Measurements from ENCODE around the gene TRMO.
"Not testable (repeated sequence)": the region's sequence is repeated elsewhere in the genome, so short reads cannot be mapped to it uniquely, and the experiment has no call there.

Gene TRMO

DNA sequence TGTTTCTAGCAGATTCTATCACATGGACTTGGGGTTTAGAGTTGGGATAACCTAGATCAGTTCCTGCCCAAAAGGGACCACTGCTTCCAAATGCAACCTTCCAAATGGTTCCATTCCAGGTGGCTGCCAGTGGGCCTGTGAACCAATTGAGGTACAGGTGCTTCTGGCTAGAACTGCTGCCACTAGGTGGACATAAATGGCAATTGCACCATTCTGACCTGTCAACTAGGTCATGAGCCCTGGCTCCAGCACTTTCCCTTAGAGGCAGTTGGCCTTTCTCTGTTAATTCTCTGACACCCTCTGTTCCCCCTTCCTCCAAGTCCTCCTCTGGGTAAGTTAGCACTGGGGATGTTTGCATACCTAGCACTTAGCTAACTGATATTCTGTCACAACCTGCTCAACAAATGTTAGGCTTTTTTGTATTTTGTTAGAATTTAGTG lies 32.3 kb upstream of the TRMO start:
- H3K4me3 ChIP-seq (ENCODE audit: control insufficient read depth, low read depth, low read length) = no peak overlapping the region
- TF ChIP-seq, protein P1, sequence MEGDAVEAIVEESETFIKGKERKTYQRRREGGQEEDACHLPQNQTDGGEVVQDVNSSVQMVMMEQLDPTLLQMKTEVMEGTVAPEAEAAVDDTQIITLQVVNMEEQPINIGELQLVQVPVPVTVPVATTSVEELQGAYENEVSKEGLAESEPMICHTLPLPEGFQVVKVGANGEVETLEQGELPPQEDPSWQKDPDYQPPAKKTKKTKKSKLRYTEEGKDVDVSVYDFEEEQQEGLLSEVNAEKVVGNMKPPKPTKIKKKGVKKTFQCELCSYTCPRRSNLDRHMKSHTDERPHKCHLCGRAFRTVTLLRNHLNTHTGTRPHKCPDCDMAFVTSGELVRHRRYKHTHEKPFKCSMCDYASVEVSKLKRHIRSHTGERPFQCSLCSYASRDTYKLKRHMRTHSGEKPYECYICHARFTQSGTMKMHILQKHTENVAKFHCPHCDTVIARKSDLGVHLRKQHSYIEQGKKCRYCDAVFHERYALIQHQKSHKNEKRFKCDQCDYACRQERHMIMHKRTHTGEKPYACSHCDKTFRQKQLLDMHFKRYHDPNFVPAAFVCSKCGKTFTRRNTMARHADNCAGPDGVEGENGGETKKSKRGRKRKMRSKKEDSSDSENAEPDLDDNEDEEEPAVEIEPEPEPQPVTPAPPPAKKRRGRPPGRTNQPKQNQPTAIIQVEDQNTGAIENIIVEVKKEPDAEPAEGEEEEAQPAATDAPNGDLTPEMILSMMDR (IDR thresholded peaks at IDR 0.05; ENCODE audit: control insufficient read depth, insufficient read depth, low read depth, low read length, missing control alignments) = peak; percentile 49
- no peak for DNase-seq (ENCODE audit: low read depth)

DNA sequence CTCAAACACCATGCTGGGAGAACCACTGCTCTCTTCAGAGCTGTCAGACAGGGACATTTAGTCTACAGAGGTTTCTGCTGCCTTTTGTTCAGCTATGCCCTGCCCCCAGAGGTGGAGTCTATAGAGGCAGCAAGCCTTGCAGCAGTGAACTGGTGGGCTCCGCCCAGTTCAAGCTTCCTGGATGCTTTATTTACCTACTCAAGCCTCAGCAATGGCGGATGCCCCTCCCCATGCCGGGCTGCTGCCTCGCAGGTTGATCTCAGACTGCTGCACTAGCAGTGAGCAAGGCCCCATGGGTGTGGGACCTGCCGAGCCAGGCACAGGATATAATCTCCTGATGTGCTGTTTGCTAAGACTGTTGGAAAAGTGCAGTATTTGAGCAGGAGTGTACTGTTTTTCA lies 28.6 kb upstream of the TRMO start:
- not testable (repeated sequence) for DNase-seq (ENCODE audit: low read depth); H3K4me3 ChIP-seq (ENCODE audit: control insufficient read depth, low read depth, low read length)

DNA sequence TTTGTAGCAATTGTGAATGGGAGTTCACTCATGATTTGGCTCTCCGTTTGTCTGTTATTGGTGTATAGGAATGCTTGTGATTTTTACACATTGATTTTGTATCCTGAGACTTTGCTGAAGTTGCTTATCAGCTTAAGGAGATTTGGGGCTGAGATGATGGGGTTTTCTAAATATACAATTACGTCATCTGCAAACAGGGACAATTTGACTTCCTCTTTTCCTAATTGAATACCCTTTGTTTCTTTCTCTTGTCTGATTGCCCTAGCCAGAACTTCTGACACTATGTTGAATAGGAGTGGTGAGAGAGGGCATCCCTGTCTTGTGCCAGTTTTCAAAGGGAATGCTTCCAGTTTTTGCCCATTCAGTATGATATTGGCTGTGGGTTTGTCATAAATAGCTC lies 24.8 kb upstream of the TRMO start:
- not testable (repeated sequence) for DNase-seq (ENCODE audit: low read depth); H3K4me3 ChIP-seq (ENCODE audit: control insufficient read depth, low read depth, low read length)

DNA sequence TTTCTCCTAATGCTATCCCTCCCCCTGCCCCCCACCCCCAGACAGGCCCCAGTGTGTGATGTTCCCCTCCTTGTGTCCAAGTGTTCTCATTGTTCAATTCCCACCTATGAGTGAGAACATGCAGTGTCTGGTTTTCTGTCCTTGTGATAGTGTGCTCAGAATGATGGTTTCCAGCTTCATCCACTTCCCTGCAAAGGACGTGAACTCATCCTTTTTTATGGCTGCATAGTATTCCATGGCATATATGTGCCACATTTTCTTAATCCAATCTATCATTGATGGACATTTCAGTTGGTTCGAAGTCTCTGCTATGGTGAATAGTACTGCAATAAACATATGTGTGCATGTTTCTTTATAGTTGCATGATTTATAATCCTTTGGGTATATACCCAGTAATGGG lies 23.2 kb upstream of the TRMO start:
- not testable (repeated sequence) for H3K4me3 ChIP-seq (ENCODE audit: control insufficient read depth, low read depth, low read length); DNase-seq (ENCODE audit: low read depth)

DNA sequence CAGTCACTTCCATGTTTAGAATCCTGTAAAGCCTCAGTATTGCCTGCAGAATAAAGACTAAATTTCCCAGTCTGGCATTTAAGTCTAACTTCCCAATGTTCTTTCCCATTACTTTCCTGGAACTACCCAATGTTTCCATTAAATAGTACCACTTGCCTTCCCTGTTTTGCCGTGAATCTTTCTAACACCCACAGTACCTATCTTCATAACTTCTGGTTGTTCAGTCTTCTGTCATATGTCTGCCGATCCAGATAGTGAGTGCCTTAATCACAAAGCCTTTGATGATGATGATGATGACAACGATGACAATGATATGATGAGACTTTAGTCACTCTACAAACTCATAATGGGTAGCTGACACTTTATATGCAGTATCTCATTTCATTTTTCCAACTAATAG lies 22.3 kb upstream of the TRMO start:
- TF ChIP-seq, protein P1 (IDR thresholded peaks at IDR 0.05; ENCODE audit: control insufficient read depth, insufficient read depth, low read depth, low read length, missing control alignments) = no peak
- DNase-seq (ENCODE audit: low read depth) = no peak
- no peak overlapping the region for H3K4me3 ChIP-seq (ENCODE audit: control insufficient read depth, low read depth, low read length)

DNA sequence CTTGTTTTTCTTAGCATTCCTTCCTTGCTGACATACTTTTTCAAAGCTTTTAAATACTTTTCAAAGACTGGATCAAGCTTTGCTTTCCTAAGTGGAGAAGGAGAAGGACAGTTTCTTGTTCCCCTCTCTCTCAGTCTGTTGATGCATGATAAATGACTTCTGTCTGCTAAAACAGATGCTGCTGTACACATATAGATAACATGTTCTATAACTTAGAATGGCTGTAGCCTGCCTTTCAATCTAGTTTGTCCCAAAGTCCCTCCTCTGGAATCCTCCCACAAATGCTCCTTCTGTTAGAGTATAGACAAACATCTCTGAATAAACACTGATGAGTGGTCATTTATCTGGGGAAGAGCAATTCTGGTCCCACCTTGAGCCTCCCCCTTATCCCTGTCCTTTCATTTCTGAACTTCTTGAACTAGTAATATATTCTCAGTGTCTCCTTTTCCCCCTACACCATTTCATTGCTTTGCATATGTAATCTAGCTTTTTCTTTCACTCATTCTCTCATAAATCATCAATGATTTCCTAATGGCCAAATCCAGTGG lies 21.1 kb upstream of the TRMO start:
- DNase-seq (ENCODE audit: low read depth) = no peak
- TF ChIP-seq, protein P1 (IDR thresholded peaks at IDR 0.05; ENCODE audit: control insufficient read depth, insufficient read depth, low read depth, low read length, missing control alignments) = no peak
- no peak overlapping the region for H3K4me3 ChIP-seq (ENCODE audit: control insufficient read depth, low read depth, low read length)

DNA sequence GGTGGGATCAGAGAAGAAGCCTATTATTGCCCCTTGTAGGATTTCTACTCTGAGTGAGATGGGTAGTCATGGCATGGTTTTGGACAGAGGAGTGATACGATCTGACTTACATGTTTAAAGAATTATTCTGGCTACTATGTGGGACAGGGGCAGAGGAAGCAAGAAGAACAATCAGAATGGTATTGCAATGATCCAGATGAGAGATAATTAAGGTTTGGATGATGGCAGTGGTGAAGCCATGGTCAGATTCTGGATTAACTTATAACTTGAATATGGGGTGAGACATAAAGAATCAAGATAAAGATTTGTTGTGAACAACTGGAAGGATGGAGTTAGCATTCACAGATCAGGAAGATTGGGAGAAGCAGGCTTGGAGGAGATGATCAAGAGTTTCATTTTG lies 19.0 kb upstream of the TRMO start:
- TF ChIP-seq, protein P1 (IDR thresholded peaks at IDR 0.05; ENCODE audit: control insufficient read depth, insufficient read depth, low read depth, low read length, missing control alignments) = no peak
- H3K4me3 ChIP-seq (ENCODE audit: control insufficient read depth, low read depth, low read length) = no peak overlapping the region
- DNase-seq (ENCODE audit: low read depth) = no peak

DNA sequence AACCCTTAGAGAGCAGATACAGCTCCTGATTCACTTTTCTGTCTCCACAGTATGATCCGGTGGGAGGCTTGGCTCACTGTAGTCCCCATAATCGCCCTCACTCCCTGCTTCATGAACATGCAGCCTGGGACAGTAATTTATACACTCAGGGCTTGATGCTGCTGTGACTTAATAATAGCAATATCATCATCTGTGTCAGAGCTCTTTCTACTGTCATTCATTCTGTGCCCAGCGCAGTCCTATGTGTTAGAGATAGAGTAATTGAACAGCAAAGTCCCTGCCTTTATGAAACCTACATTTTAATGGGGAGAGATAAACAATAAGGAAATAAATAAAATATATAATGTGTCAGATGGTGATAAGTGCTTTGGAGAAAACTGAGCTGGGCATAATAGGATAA lies 18.4 kb upstream of the TRMO start:
- no peak overlapping the region for H3K4me3 ChIP-seq (ENCODE audit: control insufficient read depth, low read depth, low read length)
- DNase-seq (ENCODE audit: low read depth) = no peak
- TF ChIP-seq, protein P1 (IDR thresholded peaks at IDR 0.05; ENCODE audit: control insufficient read depth, insufficient read depth, low read depth, low read length, missing control alignments) = no peak
